ENCODE data around the gene EXOSC9. TPM values are rescaled to one million over a fixed set of nuclear protein-coding genes. Genes with fewer than 3 reads are reported as not detected.

EXOSC9 gene
- total RNA-seq, 1 experiment from 2014 or later = 50.0 TPM

GRCh38 chr4:121791481-121791880 lies 9.6 kb upstream of the EXOSC9 start:
- TF ChIP-seq AR (CRISPR knock-in tag; IDR thresholded peaks at IDR 0.05) (no peak), EMX1 (CRISPR knock-in tag; IDR thresholded peaks at IDR 0.05) (no peak)
- TF ChIP-seq, protein P1, sequence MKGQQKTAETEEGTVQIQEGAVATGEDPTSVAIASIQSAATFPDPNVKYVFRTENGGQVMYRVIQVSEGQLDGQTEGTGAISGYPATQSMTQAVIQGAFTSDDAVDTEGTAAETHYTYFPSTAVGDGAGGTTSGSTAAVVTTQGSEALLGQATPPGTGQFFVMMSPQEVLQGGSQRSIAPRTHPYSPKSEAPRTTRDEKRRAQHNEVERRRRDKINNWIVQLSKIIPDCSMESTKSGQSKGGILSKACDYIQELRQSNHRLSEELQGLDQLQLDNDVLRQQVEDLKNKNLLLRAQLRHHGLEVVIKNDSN (CRISPR knock-in tag; IDR thresholded peaks at IDR 0.05) = no peak
- no peak overlapping the region for H3K4me3 Mint-ChIP-seq
- no peaks in the 10 kb centered on the region for H3K9me3 Mint-ChIP-seq
- ChIA-PET CTCF (no interaction called here), POLR2A (no interaction called here)
- H3K4me1 Mint-ChIP-seq = peaks cover 20% of the 10 kb centered on the region
- DNase-seq (ENCODE audit: low spot score) (no peak), ATAC-seq (no peak)
- H3K27me3 Mint-ChIP-seq (ENCODE audit: low read depth) = no peaks in the 10 kb centered on the region
- no peaks in the 10 kb centered on the region for H3K36me3 Mint-ChIP-seq
- no peak overlapping the region for H3K27ac Mint-ChIP-seq

- Mint-ChIP-seq H3K27ac (no peak overlapping the region), H3K36me3 (no peaks in the 10 kb centered on the region), H3K4me3 (no peak overlapping the region), H3K4me1 (peaks cover 24% of the 10 kb centered on the region), H3K9me3 (no peaks in the 10 kb centered on the region), H3K27me3 (ENCODE audit: low read depth) (no peaks in the 10 kb centered on the region)
- TF ChIP-seq NFYB (CRISPR knock-in tag; conservative IDR thresholded peaks at IDR 0.05; ENCODE audit: low read depth) = no peak
- TF ChIP-seq, protein P2, sequence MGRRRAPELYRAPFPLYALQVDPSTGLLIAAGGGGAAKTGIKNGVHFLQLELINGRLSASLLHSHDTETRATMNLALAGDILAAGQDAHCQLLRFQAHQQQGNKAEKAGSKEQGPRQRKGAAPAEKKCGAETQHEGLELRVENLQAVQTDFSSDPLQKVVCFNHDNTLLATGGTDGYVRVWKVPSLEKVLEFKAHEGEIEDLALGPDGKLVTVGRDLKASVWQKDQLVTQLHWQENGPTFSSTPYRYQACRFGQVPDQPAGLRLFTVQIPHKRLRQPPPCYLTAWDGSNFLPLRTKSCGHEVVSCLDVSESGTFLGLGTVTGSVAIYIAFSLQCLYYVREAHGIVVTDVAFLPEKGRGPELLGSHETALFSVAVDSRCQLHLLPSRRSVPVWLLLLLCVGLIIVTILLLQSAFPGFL (CRISPR knock-in tag; IDR thresholded peaks at IDR 0.05; ENCODE audit: borderline replicate concordance) = no peak
- no peak for TF ChIP-seq STAT6 (CRISPR knock-in tag; conservative IDR thresholded peaks at IDR 0.05; ENCODE audit: low read depth)
- TF ChIP-seq ZNF396 (CRISPR knock-in tag; IDR thresholded peaks at IDR 0.05; ENCODE audit: borderline replicate concordance) = no peak
- ChIA-PET CTCF (no interaction called here), POLR2A (no interaction called here)
- DNase-seq (ENCODE audit: low spot score) (no peak), ATAC-seq (no peak)
Observed at GRCh38 chr4:121792966-121793365, 8.2 kb upstream of the EXOSC9 start.

- no peak for DNase-seq (ENCODE audit: low spot score)
- POLR2A ChIA-PET = no interaction called here
Observed at GRCh38 chr4:121794505-121795188, 6.5 kb upstream of the EXOSC9 start.

GRCh38 chr4:121796283-121796682 lies 4.8 kb upstream of the EXOSC9 start:
- Mint-ChIP-seq H3K36me3 (no peaks in the 10 kb centered on the region), H3K4me1 (peaks cover 28% of the 10 kb centered on the region), H3K27ac (peak overlapping the region; percentile 58), H3K4me3 (no peak overlapping the region), H3K9me3 (no peaks in the 10 kb centered on the region), H3K27me3 (ENCODE audit: low read depth) (no peaks in the 10 kb centered on the region)
- ATAC-seq (peak; percentile 64), DNase-seq (ENCODE audit: low spot score) (no peak)
- ChIA-PET POLR2A (interaction anchor here (1.2 kb wide), 1 partner anchor 27 kb away, joined by 3 read pairs; no protein-coding TSS in a partner anchor), CTCF (interaction anchor here (1.4 kb wide), 1 partner anchor 28 kb away, joined by 3 read pairs; no protein-coding TSS in a partner anchor)
- no peak for TF ChIP-seq ZNF317 (CRISPR knock-in tag; IDR thresholded peaks at IDR 0.05; ENCODE audit: borderline replicate concordance, low read depth)
- no peak for TF ChIP-seq CTCF (IDR thresholded peaks at IDR 0.05)
- TF ChIP-seq ZNF232 (CRISPR knock-in tag; IDR thresholded peaks at IDR 0.05) = no peak
- TF ChIP-seq AR (CRISPR knock-in tag; IDR thresholded peaks at IDR 0.05) = no peak

More at GRCh38 chr4:121794505-121795188, 6.5 kb upstream of the EXOSC9 start:
- Mint-ChIP-seq H3K27ac (no peak overlapping the region), H3K27me3 (ENCODE audit: low read depth) (no peaks in the 10 kb centered on the region), H3K4me3 (no peak overlapping the region), H3K4me1 (peaks cover 24% of the 10 kb centered on the region), H3K9me3 (no peaks in the 10 kb centered on the region), H3K36me3 (no peaks in the 10 kb centered on the region)
- peak; percentile 69 for ATAC-seq
- no peak for TF ChIP-seq ELF4 (CRISPR knock-in tag; IDR thresholded peaks at IDR 0.05; ENCODE audit: low read depth)
- TF ChIP-seq CREB1 (CRISPR knock-in tag; IDR thresholded peaks at IDR 0.05) = no peak
- CTCF ChIA-PET = no interaction called here

Measured in WTC11 (cell line).